ENCODE data around the gene LYPD6.

DNA sequence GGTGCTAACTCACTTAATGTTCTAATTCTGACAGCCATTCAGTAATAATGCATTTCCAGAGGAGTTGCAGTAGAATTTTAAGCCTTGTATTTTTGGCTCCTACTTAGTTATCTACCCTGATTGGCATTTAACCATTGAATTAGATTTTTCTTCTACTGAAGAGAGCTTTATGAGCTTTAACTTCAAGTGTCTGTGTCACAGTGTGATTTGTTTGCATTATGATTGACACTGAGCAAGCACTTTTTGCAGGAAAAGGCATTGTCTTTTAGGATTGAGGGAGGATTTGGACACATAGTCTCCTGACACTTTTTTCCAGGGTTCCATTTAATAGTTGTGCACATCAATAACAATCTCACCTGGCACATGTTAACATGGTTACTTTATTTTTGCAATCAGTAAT lies 26.7 kb downstream of the LYPD6 start:
- TF ChIP-seq EZH2 (IDR thresholded peaks at IDR 0.05; ENCODE audit: borderline replicate concordance, insufficient read depth, low read depth, low read length, poor library complexity, severe bottlenecking), result no peak
- TF ChIP-seq, protein P1, sequence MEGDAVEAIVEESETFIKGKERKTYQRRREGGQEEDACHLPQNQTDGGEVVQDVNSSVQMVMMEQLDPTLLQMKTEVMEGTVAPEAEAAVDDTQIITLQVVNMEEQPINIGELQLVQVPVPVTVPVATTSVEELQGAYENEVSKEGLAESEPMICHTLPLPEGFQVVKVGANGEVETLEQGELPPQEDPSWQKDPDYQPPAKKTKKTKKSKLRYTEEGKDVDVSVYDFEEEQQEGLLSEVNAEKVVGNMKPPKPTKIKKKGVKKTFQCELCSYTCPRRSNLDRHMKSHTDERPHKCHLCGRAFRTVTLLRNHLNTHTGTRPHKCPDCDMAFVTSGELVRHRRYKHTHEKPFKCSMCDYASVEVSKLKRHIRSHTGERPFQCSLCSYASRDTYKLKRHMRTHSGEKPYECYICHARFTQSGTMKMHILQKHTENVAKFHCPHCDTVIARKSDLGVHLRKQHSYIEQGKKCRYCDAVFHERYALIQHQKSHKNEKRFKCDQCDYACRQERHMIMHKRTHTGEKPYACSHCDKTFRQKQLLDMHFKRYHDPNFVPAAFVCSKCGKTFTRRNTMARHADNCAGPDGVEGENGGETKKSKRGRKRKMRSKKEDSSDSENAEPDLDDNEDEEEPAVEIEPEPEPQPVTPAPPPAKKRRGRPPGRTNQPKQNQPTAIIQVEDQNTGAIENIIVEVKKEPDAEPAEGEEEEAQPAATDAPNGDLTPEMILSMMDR (IDR thresholded peaks at IDR 0.05), result no peak
